ENCODE data around the gene APBA1. TPM values are rescaled to one million over a fixed set of nuclear protein-coding genes. Genes with fewer than 3 reads are reported as not detected.

The APBA1 gene
- total RNA-seq, 4 donors from 2014 or later: 3.3 to 9.7 (median 5.2) TPM

- no peak overlapping the region for H3K27ac ChIP-seq (replicated peaks in 1 of 4)
- H3K36me3 ChIP-seq: no peaks in the 10 kb centered on the region
- H3K4me3 ChIP-seq: no peak overlapping the region
- DNase-seq (ENCODE audit: extremely low spot score): no peak
- no peaks in the 10 kb centered on the region for H3K9me3 ChIP-seq
- intact Hi-C loops (cut with DNase I): no loop called here
- WGBS: 82% methylated on average over 2 of the region's 2 CpGs
- no peaks in the 10 kb centered on the region for H3K27me3 ChIP-seq
- TF ChIP-seq, protein P1, sequence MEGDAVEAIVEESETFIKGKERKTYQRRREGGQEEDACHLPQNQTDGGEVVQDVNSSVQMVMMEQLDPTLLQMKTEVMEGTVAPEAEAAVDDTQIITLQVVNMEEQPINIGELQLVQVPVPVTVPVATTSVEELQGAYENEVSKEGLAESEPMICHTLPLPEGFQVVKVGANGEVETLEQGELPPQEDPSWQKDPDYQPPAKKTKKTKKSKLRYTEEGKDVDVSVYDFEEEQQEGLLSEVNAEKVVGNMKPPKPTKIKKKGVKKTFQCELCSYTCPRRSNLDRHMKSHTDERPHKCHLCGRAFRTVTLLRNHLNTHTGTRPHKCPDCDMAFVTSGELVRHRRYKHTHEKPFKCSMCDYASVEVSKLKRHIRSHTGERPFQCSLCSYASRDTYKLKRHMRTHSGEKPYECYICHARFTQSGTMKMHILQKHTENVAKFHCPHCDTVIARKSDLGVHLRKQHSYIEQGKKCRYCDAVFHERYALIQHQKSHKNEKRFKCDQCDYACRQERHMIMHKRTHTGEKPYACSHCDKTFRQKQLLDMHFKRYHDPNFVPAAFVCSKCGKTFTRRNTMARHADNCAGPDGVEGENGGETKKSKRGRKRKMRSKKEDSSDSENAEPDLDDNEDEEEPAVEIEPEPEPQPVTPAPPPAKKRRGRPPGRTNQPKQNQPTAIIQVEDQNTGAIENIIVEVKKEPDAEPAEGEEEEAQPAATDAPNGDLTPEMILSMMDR (IDR thresholded peaks at IDR 0.05): no peak
- TF ChIP-seq POLR2A (IDR thresholded peaks at IDR 0.05; ENCODE audit: low read depth) (no peak), POLR2AphosphoS5 (IDR thresholded peaks at IDR 0.05) (no peak), EP300 (IDR thresholded peaks at IDR 0.05) (no peak)
- H3K4me1 ChIP-seq: no peaks in the 10 kb centered on the region
Observed at GRCh38 chr9:69494763-69495162, 177.4 kb downstream of the APBA1 start.

GRCh38 chr9:69494208-69494607 lies 178.0 kb downstream of the APBA1 start:
- no peaks in the 10 kb centered on the region for H3K36me3 ChIP-seq
- WGBS: 85% methylated on average over 4 of the region's 4 CpGs
- intact Hi-C loops (cut with DNase I): no loop called here

GRCh38 chr9:69486498-69486897 lies 185.7 kb downstream of the APBA1 start:
- no peak for DNase-seq (ENCODE audit: extremely low spot score)
- Histone ChIP-seq H3K27ac (replicated peaks in 1 of 4) (no peak overlapping the region), H3K4me3 (no peak overlapping the region), H3K27me3 (no peaks in the 10 kb centered on the region), H3K36me3 (no peaks in the 10 kb centered on the region), H3K4me1 (no peaks in the 10 kb centered on the region), H3K9me3 (no peaks in the 10 kb centered on the region)
- 84% methylated on average over 3 of the region's 3 CpGs for WGBS
- intact Hi-C loops (cut with DNase I): no loop called here
- TF ChIP-seq, protein P1 (IDR thresholded peaks at IDR 0.05): no peak
- TF ChIP-seq EP300 (IDR thresholded peaks at IDR 0.05): no peak
- no peak for TF ChIP-seq POLR2A (IDR thresholded peaks at IDR 0.05; ENCODE audit: low read depth)
- no peak for TF ChIP-seq POLR2AphosphoS5 (IDR thresholded peaks at IDR 0.05)

More at GRCh38 chr9:69494208-69494607, 178.0 kb downstream of the APBA1 start:
- Histone ChIP-seq H3K4me3 (no peak overlapping the region), H3K4me1 (no peaks in the 10 kb centered on the region), H3K27ac (replicated peaks in 1 of 4) (no peak overlapping the region), H3K27me3 (no peaks in the 10 kb centered on the region), H3K9me3 (no peaks in the 10 kb centered on the region)
- TF ChIP-seq POLR2AphosphoS5 (IDR thresholded peaks at IDR 0.05) (no peak), EP300 (IDR thresholded peaks at IDR 0.05) (no peak), POLR2A (IDR thresholded peaks at IDR 0.05; ENCODE audit: low read depth) (no peak)
- TF ChIP-seq, protein P1 (IDR thresholded peaks at IDR 0.05): no peak
- DNase-seq (ENCODE audit: extremely low spot score): no peak

GRCh38 chr9:69485466-69485865 lies 186.7 kb downstream of the APBA1 start:
- DNase-seq (ENCODE audit: extremely low spot score): no peak
- WGBS: 63% methylated on average over 4 of the region's 4 CpGs
- no peak overlapping the region for H3K4me3 ChIP-seq
- no peaks in the 10 kb centered on the region for H3K4me1 ChIP-seq
- H3K9me3 ChIP-seq: no peaks in the 10 kb centered on the region
- no peaks in the 10 kb centered on the region for H3K36me3 ChIP-seq
- TF ChIP-seq POLR2A (IDR thresholded peaks at IDR 0.05; ENCODE audit: low read depth): no peak
- TF ChIP-seq EP300 (IDR thresholded peaks at IDR 0.05): no peak
- no peak for TF ChIP-seq POLR2AphosphoS5 (IDR thresholded peaks at IDR 0.05)
- TF ChIP-seq, protein P1 (IDR thresholded peaks at IDR 0.05): no peak
- no peaks in the 10 kb centered on the region for H3K27me3 ChIP-seq
- intact Hi-C loops (cut with DNase I): no loop called here
- no peak overlapping the region for H3K27ac ChIP-seq (replicated peaks in 1 of 4)

GRCh38 chr9:69483886-69484422 lies 188.2 kb downstream of the APBA1 start:
- no peaks in the 10 kb centered on the region for H3K36me3 ChIP-seq
- no peak overlapping the region for H3K27ac ChIP-seq (replicated peaks in 1 of 4)
- no peak for DNase-seq (ENCODE audit: extremely low spot score)
- intact Hi-C loops (cut with DNase I): no loop called here
- TF ChIP-seq EP300 (IDR thresholded peaks at IDR 0.05) (no peak), POLR2A (IDR thresholded peaks at IDR 0.05; ENCODE audit: low read depth) (no peak), POLR2AphosphoS5 (IDR thresholded peaks at IDR 0.05) (no peak)
- TF ChIP-seq, protein P1 (IDR thresholded peaks at IDR 0.05): no peak
- WGBS: 69% methylated on average over 2 of the region's 2 CpGs
- no peaks in the 10 kb centered on the region for H3K9me3 ChIP-seq
- no peaks in the 10 kb centered on the region for H3K27me3 ChIP-seq
- no peaks in the 10 kb centered on the region for H3K4me1 ChIP-seq
- no peak overlapping the region for H3K4me3 ChIP-seq

Data from esophagus muscularis mucosa (tissue), 4 donors.